Measurements from ENCODE around the gene KRTAP9-9.
"Not testable (repeated sequence)": the region's sequence is repeated elsewhere in the genome, so short reads cannot be mapped to it uniquely, and the experiment has no call there.

KRTAP9-9 gene

GRCh38 chr17:41255381-41256290 lies at the start of gene KRTAP9-9:
TSS of gene KRTAP9-9 (plus strand) at chr17:41255384.
- DNase-seq, result not testable (repeated sequence)

GRCh38 chr17:41211845-41212466 lies 43.2 kb upstream of the KRTAP9-9 start:
- DNase-seq, result no peak

- no peak for DNase-seq
These were observed 42.5 kb upstream of the KRTAP9-9 start for GRCh38 chr17:41212524-41213169.

GRCh38 chr17:41215681-41216080 lies 39.5 kb upstream of the KRTAP9-9 start:
- DNase-seq, result no peak

- DNase-seq, result no peak
These were observed 31.4 kb upstream of the KRTAP9-9 start for GRCh38 chr17:41223821-41224220.

GRCh38 chr17:41226051-41226450 lies 29.1 kb upstream of the KRTAP9-9 start:
- no peak for DNase-seq

- DNase-seq, result not testable (repeated sequence)
These were observed 28.5 kb upstream of the KRTAP9-9 start, which contains the start of gene KRTAP9-2 for GRCh38 chr17:41226598-41227095. TSS of gene KRTAP9-2 (plus strand) at chr17:41226648. CDS start at chr17:41226655, 7 bp downstream.

- no peak for DNase-seq
These were observed 25.1 kb upstream of the KRTAP9-9 start for GRCh38 chr17:41230094-41230493.

GRCh38 chr17:41231731-41232130 lies 23.5 kb upstream of the KRTAP9-9 start:
- no peak for DNase-seq

GRCh38 chr17:41232399-41233105 lies 22.6 kb upstream of the KRTAP9-9 start, which contains the start of gene KRTAP9-3:
TSS of gene KRTAP9-3 (plus strand) at chr17:41232449. CDS start at chr17:41232502, 53 bp downstream.
- not testable (repeated sequence) for DNase-seq

GRCh38 chr17:41237116-41237515 lies 18.1 kb upstream of the KRTAP9-9 start:
- DNase-seq, result not testable (repeated sequence)

- not testable (repeated sequence) for DNase-seq
These were observed 17.2 kb upstream of the KRTAP9-9 start, which contains the start of gene KRTAP9-8 for GRCh38 chr17:41237949-41238437. TSS of gene KRTAP9-8 (plus strand) at chr17:41237999. CDS start at chr17:41238052, 53 bp downstream.

- not testable (repeated sequence) for DNase-seq
These were observed 8.0 kb upstream of the KRTAP9-9 start for GRCh38 chr17:41246995-41247787.

- not testable (repeated sequence) for DNase-seq
These were observed 5.4 kb upstream of the KRTAP9-9 start, which contains the start of gene KRTAP9-4 for GRCh38 chr17:41249637-41250240. TSS of gene KRTAP9-4 (plus strand) at chr17:41249687. CDS start at chr17:41249721, 34 bp downstream.

- DNase-seq, result no peak
These were observed 3.9 kb upstream of the KRTAP9-9 start for GRCh38 chr17:41251261-41251660.

- no peak for DNase-seq
These were observed 323 bp upstream of the KRTAP9-9 start for GRCh38 chr17:41254861-41255260.

GRCh38 chr17:41256291-41256685 lies 1.1 kb downstream of the KRTAP9-9 start:
- DNase-seq, result no peak

GRCh38 chr17:41258406-41258805 lies 3.2 kb downstream of the KRTAP9-9 start:
- no peak for DNase-seq

- no peak for DNase-seq
These were observed 8.0 kb downstream of the KRTAP9-9 start for GRCh38 chr17:41263212-41263611.

- no peak for DNase-seq
These were observed 9.4 kb downstream of the KRTAP9-9 start for GRCh38 chr17:41264599-41264998.

GRCh38 chr17:41265078-41265477 lies 9.9 kb downstream of the KRTAP9-9 start, which contains the start of gene KRTAP9-6:
TSS of gene KRTAP9-6 (plus strand) at chr17:41265378. CDS start at chr17:41265378, 0 bp downstream.
- DNase-seq, result no peak
